Stimulated activated naive CD8-positive, alpha-beta T cell treated with anti-CD3 and anti-CD28 coated beads, Interleukin-15, amount 100 ng/mL, for 72 hours (primary cell): ENCODE data around the gene ACSL6.

Experiments
- ATAC-seq: fragments of 150-1000 bp; cut with Tn5 transposase; 2 replicates; pipeline ENCODE4 v1.10.0; 2021; ENCODE audit warnings: mild to moderate bottlenecking, moderate library complexity
- DNase-seq, 2 donors: peaks; one replicate each; pipeline ENCODE4 v3.0.0; 2021 to 2022
- H3K27ac Mint-ChIP-seq, 2 donors: one replicate each; pipeline ENCODE4 v1.8.0; 2022; ENCODE audit warnings: mild to moderate bottlenecking in 2 of 2, mixed read lengths in 2 of 2, moderate library complexity in 2 of 2
- H3K27me3 Mint-ChIP-seq: one replicate; pipeline ENCODE4 v1.8.0; 2022; ENCODE audit warnings: mixed read lengths
- H3K4me1 Mint-ChIP-seq: one replicate; pipeline ENCODE4 v1.8.0; 2022; ENCODE audit warnings: mild to moderate bottlenecking, mixed read lengths
- H3K4me3 Mint-ChIP-seq, 2 donors: one replicate each; pipeline ENCODE4 v1.8.0; 2022; ENCODE audit warnings: mild to moderate bottlenecking in 2 of 2, mixed read lengths in 2 of 2, moderate library complexity in 1 of 2
- H3K9me3 Mint-ChIP-seq, 2 donors: one replicate each; pipeline ENCODE4 v1.8.0; 2022; ENCODE audit warnings: mixed read lengths in 2 of 2

ACSL6 gene, protein sequence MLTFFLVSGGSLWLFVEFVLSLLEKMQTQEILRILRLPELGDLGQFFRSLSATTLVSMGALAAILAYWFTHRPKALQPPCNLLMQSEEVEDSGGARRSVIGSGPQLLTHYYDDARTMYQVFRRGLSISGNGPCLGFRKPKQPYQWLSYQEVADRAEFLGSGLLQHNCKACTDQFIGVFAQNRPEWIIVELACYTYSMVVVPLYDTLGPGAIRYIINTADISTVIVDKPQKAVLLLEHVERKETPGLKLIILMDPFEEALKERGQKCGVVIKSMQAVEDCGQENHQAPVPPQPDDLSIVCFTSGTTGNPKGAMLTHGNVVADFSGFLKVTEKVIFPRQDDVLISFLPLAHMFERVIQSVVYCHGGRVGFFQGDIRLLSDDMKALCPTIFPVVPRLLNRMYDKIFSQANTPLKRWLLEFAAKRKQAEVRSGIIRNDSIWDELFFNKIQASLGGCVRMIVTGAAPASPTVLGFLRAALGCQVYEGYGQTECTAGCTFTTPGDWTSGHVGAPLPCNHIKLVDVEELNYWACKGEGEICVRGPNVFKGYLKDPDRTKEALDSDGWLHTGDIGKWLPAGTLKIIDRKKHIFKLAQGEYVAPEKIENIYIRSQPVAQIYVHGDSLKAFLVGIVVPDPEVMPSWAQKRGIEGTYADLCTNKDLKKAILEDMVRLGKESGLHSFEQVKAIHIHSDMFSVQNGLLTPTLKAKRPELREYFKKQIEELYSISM

DNA sequence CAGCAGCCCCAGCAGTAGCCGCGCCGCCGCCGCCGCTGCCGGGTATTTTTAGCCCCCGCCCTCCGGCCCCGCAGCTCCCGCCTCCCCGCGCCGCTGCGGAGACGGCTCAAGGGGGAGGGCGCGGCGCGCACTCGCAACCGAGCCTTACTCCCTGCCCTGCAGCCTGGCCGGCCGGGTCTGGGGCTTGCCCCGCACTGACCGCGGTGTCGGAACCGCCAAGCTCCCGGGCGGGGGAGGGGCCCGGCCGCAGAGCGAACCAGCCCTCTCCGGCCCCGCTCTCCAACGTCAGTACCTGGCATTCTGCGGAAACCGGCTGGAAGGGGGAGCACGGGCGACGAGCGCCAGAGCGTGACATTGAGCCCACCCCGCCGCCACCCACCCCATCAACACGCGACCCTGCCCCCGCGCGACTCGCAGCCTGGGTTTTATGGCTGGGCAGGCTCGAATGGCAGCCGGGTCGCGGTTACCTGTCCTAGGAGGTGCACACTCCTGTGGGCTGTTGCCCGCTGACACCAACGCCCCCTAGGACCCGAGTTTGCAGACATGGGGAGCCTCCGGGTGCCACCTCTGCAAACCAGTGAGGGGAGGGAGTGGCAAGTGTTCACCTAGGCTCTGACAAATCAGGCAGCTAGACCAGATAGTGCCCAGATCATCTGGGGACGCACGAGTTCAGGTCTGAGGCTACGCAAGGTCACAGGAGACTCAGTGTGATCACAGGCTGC lies at the start of gene ACSL6:
Gene ACSL6, minus strand, starts transcription at position 37 of the 722 bp plus-strand sequence. CDS start 105 bp downstream, outside the sequence.
- Mint-ChIP-seq H3K4me3 (peak within 1 kb of the TSS; percentile 77 to 86), H3K27ac (no peak within 1 kb of the TSS), H3K27me3 (peaks cover 82% of the 10 kb centered on the region), H3K4me1 (peaks cover 46% of the 10 kb centered on the region), H3K9me3 (no peaks in the 10 kb centered on the region)
- DNase-seq, result peak in 1 of 2 donors; percentile 32
- peak; percentile 55 for ATAC-seq

DNA sequence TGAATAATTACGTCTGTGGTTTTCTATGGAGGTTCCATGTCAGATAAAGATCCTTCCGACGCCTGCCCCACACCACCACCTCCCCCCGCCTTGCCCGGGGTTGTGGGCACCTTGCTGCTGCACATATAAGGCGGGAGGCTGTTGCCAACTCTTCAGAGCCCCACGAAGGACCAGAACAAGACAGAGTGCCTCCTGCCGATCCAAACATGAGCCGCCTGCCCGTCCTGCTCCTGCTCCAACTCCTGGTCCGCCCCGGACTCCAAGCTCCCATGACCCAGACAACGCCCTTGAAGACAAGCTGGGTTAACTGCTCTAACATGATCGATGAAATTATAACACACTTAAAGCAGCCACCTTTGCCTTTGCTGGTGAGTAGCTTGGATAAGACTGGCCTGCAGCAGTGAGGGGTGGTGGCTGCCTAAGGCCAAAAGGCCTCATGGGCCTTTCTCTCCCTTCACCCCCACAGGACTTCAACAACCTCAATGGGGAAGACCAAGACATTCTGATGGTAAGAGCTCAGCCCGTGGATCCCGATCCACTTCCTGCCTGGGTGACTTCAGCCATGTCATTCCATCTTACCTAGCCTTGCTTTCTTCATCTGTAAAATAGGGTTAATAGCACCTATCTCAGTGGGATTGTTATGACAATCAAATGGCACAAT lies 49.2 kb upstream of the ACSL6 start, which contains the start of gene IL3:
Gene IL3, plus strand, starts transcription at position 155 of the 661 bp plus-strand sequence. Its CDS starts 52 bp downstream, at position 207.
- no peak within 1 kb of the TSS for H3K4me3 Mint-ChIP-seq
- H3K27ac Mint-ChIP-seq, result no peak within 1 kb of the TSS
- ATAC-seq (no peak), DNase-seq (peak in 1 of 2 donors; percentile 5)
- H3K27me3 Mint-ChIP-seq, result peaks cover 16% of the 10 kb centered on the region
- no peaks in the 10 kb centered on the region for H3K9me3 Mint-ChIP-seq
- H3K4me1 Mint-ChIP-seq, result peaks cover 76% of the 10 kb centered on the region

DNA sequence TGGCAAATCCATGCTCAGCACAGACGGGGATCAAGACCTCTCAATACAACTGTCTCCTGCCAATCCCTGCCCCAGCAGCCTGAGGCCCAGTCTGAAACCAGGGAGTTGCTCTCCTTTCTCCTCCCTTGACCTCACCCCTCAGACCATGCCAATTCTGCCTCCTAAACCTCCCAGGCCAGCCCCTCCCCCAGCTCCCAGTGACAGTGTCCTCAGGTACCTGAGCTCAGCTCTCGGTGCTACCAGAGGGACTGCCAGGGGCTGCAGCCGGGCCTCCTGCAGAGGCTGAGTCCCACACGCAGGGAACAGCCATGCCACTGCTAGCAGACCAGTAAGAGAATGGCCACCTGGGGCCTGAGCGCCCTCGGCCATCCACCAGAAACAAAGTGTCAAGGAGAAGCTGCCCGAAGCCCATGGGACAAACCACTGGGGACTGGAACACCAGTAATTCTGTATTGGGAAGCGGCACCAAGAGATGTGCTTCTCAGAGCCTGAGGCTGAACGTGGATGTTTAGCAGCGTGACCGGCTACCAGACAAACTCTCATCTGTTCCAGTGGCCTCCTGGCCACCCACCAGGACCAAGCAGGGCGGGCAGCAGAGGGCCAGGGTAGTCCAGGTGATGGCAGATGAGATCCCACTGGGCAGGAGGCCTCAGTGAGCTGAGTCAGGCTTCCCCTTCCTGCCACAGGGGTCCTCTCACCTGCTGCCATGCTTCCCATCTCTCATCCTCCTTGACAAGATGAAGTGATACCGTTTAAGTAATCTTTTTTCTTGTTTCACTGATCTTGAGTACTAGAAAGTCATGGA lies 48.4 kb upstream of the ACSL6 start:
- ATAC-seq, result no peak
- H3K4me3 Mint-ChIP-seq, result no peak overlapping the region
- no peak overlapping the region for H3K27ac Mint-ChIP-seq
- DNase-seq, result peak in 1 of 2 donors; percentile 6
- no peaks in the 10 kb centered on the region for H3K9me3 Mint-ChIP-seq
- peaks cover 16% of the 10 kb centered on the region for H3K27me3 Mint-ChIP-seq
- peaks cover 72% of the 10 kb centered on the region for H3K4me1 Mint-ChIP-seq

DNA sequence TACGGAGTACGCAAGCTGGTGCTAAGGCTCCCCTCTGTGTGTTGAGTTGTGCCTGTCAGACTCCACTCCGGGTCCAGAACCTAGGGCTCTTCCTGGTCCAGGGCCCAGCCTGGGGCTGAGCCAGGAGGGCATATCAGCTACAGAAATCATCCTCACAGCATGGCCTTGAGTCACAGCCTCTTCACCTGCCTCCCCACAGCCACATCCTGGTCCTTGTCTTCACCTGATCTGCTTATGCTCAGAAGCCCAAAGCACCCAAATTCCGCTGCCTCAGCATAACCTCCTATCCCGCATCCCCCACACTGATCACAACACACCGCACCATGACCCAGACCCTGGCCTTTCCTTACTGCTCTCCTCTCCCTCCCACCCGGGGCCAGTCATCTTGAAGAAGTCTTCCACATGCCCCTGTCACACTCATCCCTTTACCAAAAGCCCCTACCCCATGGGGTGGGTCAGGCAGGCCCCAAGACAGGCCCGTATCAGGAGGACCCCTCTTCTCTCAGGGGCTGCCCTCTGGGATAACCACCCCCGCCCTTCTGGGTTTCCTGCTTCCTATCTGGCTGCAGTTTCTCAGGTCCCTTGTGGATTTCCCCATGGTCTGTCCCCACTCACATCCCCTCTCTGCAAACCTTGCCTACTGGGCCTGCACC lies 47.7 kb upstream of the ACSL6 start:
- ATAC-seq, result no peak
- peaks cover 65% of the 10 kb centered on the region for H3K4me1 Mint-ChIP-seq
- H3K27ac Mint-ChIP-seq, result no peak overlapping the region
- H3K9me3 Mint-ChIP-seq, result no peaks in the 10 kb centered on the region
- peaks cover 16% of the 10 kb centered on the region for H3K27me3 Mint-ChIP-seq
- DNase-seq, result peak in 1 of 2 donors; percentile 8
- H3K4me3 Mint-ChIP-seq, result no peak overlapping the region

DNA sequence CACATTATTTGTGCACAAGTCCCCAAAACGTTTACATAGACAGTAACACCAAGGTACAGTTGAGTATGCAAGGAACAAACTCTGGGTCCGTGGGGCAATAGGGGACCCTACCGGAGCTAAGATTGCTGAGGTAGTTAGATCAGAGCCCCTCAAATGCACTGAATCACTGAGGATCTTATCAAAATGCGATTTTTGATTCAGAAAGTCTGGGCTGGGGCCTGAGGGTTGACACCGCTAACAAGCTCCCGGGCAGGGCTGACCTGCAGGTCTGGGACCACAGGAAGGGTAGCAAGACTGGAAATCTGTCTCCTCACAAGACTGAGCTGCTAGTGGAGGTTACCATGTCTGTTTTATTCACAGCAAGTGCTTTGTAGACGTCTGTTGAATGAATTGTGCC lies 47.2 kb upstream of the ACSL6 start:
- DNase-seq, result no peak
- Mint-ChIP-seq H3K9me3 (no peaks in the 10 kb centered on the region), H3K27me3 (peaks cover 16% of the 10 kb centered on the region), H3K4me1 (peaks cover 60% of the 10 kb centered on the region), H3K27ac (no peak overlapping the region), H3K4me3 (no peak overlapping the region)
- ATAC-seq, result no peak

DNA sequence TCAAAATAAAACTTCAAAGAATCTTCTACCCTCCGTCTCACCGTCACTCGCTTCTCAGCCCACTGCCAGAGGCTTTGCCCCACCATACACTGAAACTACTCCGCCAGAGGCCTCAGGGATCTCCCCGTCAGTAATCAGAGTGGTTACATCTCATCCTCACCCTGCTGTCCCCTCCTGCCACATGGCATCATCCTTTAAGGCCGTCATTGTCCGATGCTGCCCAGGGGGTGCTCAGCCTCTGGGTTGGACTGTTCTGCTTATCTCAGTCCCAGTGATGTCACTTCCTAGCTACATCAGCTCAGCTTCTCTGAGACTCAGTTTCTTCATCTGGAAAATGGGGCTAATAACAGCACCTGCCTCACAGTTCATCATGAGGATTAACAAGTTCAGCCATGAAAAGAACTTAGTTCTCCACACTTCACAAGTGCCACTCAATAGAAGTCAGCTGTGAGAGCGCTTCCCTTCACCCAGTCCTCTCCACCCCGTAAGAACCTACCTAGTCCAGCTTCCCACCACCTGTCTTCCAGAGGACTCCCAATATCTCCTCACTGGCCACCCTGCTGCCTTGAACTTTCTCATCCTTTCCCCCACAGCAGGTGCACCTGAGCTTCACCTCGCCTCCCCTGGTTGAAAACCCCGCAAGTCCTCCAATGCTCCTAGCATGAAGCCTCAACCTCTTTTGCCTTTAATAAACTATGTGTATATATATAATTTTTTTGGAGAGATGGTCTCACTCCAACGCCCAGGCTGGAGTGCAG lies 46.2 kb upstream of the ACSL6 start:
- peaks cover 54% of the 10 kb centered on the region for H3K4me1 Mint-ChIP-seq
- peak in 1 of 2 donors; percentile 8 for DNase-seq
- ATAC-seq, result no peak
- H3K27ac Mint-ChIP-seq, result peak overlapping the region in 1 of 2 donors; percentile 66
- H3K27me3 Mint-ChIP-seq, result peaks cover 16% of the 10 kb centered on the region
- no peaks in the 10 kb centered on the region for H3K9me3 Mint-ChIP-seq
- no peak overlapping the region for H3K4me3 Mint-ChIP-seq

DNA sequence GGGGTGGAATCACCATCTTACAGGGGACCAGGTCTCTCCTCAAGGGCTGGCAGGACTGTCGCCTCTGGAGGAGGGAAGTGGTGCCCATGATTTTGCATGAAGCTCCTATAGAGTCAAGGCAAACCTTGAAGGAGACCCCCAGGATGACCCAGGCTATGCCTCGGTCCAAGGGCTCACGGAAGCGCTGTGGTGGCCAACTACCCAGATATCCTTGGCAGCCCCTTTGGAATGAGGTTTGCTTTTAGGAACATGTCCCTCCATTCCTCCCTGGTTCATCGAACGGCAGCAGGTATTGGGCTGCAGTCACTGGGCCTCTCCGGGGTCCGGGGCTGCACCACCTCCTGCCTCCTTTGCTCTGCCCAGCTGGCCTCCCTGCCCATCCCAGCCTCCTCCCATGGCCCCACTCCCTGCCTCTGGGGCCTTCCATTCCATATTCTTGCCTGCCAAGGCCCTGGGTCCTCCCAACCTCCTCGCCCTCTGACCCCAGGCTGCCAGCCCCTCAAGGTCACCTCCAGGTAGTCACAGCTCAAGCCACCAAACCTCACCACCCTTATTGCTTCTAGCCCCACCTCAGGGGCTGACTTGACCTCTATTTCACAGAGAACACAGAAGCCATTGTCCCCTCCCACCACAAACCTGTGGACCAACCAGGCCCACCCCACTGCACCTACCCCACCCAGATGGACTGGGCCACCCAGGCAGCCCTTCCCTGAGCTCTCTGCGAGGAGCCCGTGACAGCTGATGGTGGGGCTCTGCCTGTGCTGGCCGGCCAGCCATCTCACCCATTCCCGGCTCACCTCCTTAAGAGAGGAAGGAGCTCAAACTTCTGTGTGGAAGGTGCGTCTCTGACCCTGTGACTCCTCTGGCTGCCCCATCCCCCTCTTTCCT lies 45.4 kb upstream of the ACSL6 start:
- Mint-ChIP-seq H3K27me3 (peaks cover 23% of the 10 kb centered on the region), H3K4me1 (peaks cover 54% of the 10 kb centered on the region), H3K9me3 (no peaks in the 10 kb centered on the region), H3K27ac (peak overlapping the region; percentile 36 to 66), H3K4me3 (no peak overlapping the region)
- DNase-seq, result peak in 1 of 2 donors; percentile 7
- ATAC-seq, result peak; percentile 31

DNA sequence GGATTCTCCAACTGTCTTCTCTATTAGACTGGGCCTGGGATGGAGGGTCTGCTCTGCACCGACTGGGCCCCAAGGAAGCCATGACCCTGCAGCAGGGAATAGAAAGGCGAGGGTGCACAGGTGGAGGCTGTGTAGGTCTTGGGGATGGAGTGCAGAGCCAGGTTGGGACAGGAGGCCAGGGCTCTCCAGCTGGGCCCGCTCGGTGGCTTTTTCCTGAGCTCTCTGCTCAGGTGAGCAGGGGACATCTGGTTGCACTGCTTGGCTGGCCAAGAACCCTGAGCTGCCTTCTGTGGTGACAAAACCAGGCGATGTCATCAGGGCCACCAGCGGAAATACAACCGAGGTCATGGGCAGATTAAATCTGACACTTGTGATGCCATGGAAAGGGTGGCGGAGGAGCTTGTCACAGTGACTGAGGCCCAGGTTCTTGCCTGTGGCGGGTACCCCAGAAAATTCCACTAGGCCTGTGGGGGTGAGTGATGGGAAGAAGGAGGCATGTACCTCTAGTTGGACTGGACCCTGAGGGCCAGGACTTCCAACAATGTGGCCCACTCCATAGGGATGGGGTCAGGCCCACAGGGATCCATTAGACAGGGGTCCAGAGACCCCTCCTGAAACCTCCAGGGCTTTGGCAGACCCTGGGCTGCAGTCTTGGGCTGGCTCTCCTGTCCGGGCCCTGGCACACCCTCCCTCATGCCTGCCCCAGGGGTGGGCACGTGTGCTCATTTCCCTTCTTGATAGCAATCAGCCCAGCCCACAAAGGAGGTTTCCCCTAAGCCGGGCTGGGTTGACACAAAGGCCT lies 44.6 kb upstream of the ACSL6 start:
- Mint-ChIP-seq H3K27ac (peak overlapping the region; percentile 24 to 36), H3K4me1 (peaks cover 47% of the 10 kb centered on the region), H3K4me3 (no peak overlapping the region), H3K27me3 (peaks cover 31% of the 10 kb centered on the region), H3K9me3 (no peaks in the 10 kb centered on the region)
- ATAC-seq (peak; percentile 65), DNase-seq (peak in 1 of 2 donors; percentile 16)

DNA sequence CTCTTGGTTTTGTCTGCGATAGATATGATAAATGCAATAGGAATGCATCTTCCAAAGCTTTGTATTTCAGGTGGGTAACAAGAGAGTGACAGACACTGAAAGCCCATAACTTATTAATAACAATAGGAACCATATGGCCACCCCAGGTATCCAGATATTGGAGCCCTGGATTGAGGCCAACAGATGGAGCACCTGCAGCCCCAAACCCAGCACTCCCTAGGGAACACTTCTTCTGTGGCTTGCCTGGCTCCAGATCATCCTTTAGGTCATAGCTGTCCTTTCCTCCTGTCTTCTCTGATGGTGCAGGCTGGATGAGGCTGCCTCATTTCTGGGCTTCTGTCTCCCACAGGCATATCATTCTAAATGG lies 44.0 kb upstream of the ACSL6 start:
- no peaks in the 10 kb centered on the region for H3K9me3 Mint-ChIP-seq
- peaks cover 44% of the 10 kb centered on the region for H3K4me1 Mint-ChIP-seq
- peaks cover 30% of the 10 kb centered on the region for H3K27me3 Mint-ChIP-seq
- H3K27ac Mint-ChIP-seq, result no peak overlapping the region
- no peak for ATAC-seq
- DNase-seq, result peak in 1 of 2 donors; percentile 2
- no peak overlapping the region for H3K4me3 Mint-ChIP-seq

DNA sequence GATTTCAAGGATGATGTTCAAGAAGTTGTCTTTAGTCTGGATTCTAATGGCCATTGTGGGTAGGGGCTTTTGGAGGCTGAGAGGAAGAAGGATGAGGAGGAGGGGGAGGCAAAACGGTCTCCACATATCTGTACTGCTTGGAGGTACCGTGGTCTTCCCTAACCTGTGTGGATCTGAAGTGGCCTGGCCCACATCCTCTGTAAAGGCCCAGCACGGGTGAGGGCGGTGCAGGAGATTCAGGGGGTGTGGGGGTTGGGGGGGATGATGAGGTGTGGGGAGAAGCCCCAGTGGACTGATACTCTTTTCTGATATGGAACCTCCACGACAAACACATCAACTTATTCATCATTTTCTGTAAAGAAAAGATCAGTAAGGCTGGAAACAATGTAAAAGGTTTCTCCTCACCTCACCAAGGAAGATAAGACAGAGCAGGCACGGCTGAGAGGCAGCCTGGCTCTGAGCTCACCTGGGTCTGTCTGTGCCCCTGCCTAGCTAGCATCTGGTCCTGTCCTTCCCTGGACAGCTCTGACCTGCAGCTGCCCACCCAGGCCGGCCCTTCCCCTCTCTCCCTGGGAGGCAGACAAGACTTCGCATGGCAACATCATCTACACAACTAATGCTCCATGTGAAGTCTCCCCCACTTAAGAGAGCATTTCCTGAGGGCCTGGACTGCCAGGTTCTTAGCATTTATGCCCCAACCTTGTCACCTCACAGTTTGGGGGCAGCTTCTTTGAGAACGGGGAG lies 43.4 kb upstream of the ACSL6 start:
- Mint-ChIP-seq H3K27me3 (peaks cover 28% of the 10 kb centered on the region), H3K4me3 (no peak overlapping the region), H3K4me1 (peaks cover 38% of the 10 kb centered on the region), H3K27ac (no peak overlapping the region), H3K9me3 (no peaks in the 10 kb centered on the region)
- no peak for ATAC-seq
- peak in 1 of 2 donors; percentile 5 for DNase-seq

DNA sequence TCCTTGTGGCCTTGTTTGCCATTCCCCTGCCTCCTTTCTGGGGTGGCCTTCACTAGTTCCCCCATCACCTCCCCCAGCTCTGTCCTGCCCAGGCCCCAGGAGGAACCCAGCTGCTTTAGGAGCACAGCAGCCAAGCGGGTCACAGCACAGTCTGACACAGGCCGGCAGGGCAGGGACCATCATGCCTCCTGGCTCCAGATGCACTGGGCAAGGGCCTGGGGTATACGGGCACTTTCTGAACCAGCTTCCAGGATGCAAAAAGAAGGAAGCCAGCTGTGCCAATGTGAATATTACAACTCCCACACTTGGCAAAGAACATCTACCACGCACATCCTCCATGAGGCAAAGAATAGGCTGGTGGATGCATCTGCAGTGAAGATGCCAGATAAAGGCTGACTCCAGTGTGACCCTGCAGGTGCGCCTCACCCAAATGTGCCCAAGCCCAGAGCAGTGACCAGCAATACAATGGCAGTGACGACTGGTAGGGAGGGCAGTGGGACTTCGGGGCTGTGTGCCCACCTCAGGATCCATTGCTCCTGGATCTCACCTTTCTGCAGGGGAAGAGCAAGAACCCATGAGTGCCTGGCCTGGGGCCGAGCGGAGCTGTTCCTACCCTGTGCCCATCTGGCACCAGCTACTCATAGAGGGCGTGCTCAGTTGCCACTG lies 42.7 kb upstream of the ACSL6 start:
- Mint-ChIP-seq H3K4me1 (peaks cover 31% of the 10 kb centered on the region), H3K4me3 (no peak overlapping the region), H3K27ac (no peak overlapping the region), H3K9me3 (no peaks in the 10 kb centered on the region), H3K27me3 (peaks cover 28% of the 10 kb centered on the region)
- ATAC-seq (no peak), DNase-seq (peak in 1 of 2 donors; percentile 3)
